Natural killer cell (primary cell): Measurements from ENCODE around the gene PIGK. TPM values are rescaled to one million over a fixed set of nuclear protein-coding genes. Genes with fewer than 3 reads are reported as not detected.

Experiments
- total RNA-seq, 4 donors: library from RNA; stranded (reverse); fragments of 120-200 nt in 1 of 4; gene quantifications; one replicate each; pipeline versions ENCODE4 v1.2.3 to v1.2.4, GENCODE V29; 2013 to 2022

PIGK gene
- total RNA-seq, 3 donors from 2014 or later (not counting 1 experiment from before 2014, with no cell fraction given): 25.4 to 29.9 (median 27.8) TPM

Other genes starting within 250 kb of the PIGK start
- 10 to 100 TPM in 2 of 3 donors, 1 to 10 TPM in 1; 9.4 to 29.8 (median 11.4) TPM for gene AK5, start 62.6 kb upstream of the PIGK start, total RNA-seq